ENCODE results near the gene PROSER2. TPM values are rescaled to one million over a fixed set of nuclear protein-coding genes. Genes with fewer than 3 reads are reported as not detected.

The PROSER2 gene
- total RNA-seq, 4 donors from 2014 or later: 2.3 to 10.7 (median 3.7) TPM

GRCh38 chr10:11835704-11836103 is 12.5 kb downstream of the PROSER2 start:
- TF ChIP-seq POLR2A (IDR thresholded peaks at IDR 0.05) (no peak), CTCF (IDR thresholded peaks at IDR 0.05) (no peak)
- no peaks in the 10 kb centered on the region for H3K9me3 ChIP-seq
- no peak overlapping the region for H3K4me3 ChIP-seq
- no peak overlapping the region for H3K27ac ChIP-seq
- no peak for DNase-seq
- no peaks in the 10 kb centered on the region for H3K36me3 ChIP-seq
- H3K27me3 ChIP-seq: no peaks in the 10 kb centered on the region
- H3K4me1 ChIP-seq: no peaks in the 10 kb centered on the region

GRCh38 chr10:11837372-11838161 is 14.4 kb downstream of the PROSER2 start:
- no peaks in the 10 kb centered on the region for H3K9me3 ChIP-seq
- TF ChIP-seq POLR2A (IDR thresholded peaks at IDR 0.05) (no peak), CTCF (IDR thresholded peaks at IDR 0.05) (no peak)
- H3K27ac ChIP-seq: no peak overlapping the region
- no peak for DNase-seq
- H3K36me3 ChIP-seq: no peaks in the 10 kb centered on the region
- no peak overlapping the region for H3K4me3 ChIP-seq
- H3K4me1 ChIP-seq: no peaks in the 10 kb centered on the region
- no peaks in the 10 kb centered on the region for H3K27me3 ChIP-seq

- H3K27me3 ChIP-seq: no peaks in the 10 kb centered on the region
- DNase-seq: no peak
- H3K9me3 ChIP-seq: no peaks in the 10 kb centered on the region
- TF ChIP-seq CTCF (IDR thresholded peaks at IDR 0.05): no peak
- no peak overlapping the region for H3K4me3 ChIP-seq
- no peaks in the 10 kb centered on the region for H3K4me1 ChIP-seq
- H3K36me3 ChIP-seq: no peaks in the 10 kb centered on the region
- no peak overlapping the region for H3K27ac ChIP-seq
These were observed 15.2 kb downstream of the PROSER2 start for GRCh38 chr10:11838298-11838852.

- H3K27me3 ChIP-seq: no peaks in the 10 kb centered on the region
- H3K27ac ChIP-seq: no peak overlapping the region
- no peak for TF ChIP-seq CTCF (IDR thresholded peaks at IDR 0.05)
- TF ChIP-seq POLR2A (IDR thresholded peaks at IDR 0.05): no peak
- H3K4me3 ChIP-seq: no peak overlapping the region
- no peaks in the 10 kb centered on the region for H3K36me3 ChIP-seq
- no peaks in the 10 kb centered on the region for H3K4me1 ChIP-seq
- no peaks in the 10 kb centered on the region for H3K9me3 ChIP-seq
- DNase-seq: no peak
These were observed 18.2 kb downstream of the PROSER2 start for GRCh38 chr10:11841375-11841774.

- Histone ChIP-seq H3K27me3 (no peaks in the 10 kb centered on the region), H3K4me1 (no peaks in the 10 kb centered on the region), H3K9me3 (no peaks in the 10 kb centered on the region), H3K4me3 (no peak overlapping the region), H3K27ac (no peak overlapping the region), H3K36me3 (no peaks in the 10 kb centered on the region)
- DNase-seq: no peak
- TF ChIP-seq POLR2A (IDR thresholded peaks at IDR 0.05) (no peak), CTCF (IDR thresholded peaks at IDR 0.05) (no peak)
These were observed 19.3 kb downstream of the PROSER2 start for GRCh38 chr10:11842411-11842810.

Data from Peyer's patch (tissue), 4 donors.